ENCODE results near the gene CDK8.

The CDK8 gene

DNA sequence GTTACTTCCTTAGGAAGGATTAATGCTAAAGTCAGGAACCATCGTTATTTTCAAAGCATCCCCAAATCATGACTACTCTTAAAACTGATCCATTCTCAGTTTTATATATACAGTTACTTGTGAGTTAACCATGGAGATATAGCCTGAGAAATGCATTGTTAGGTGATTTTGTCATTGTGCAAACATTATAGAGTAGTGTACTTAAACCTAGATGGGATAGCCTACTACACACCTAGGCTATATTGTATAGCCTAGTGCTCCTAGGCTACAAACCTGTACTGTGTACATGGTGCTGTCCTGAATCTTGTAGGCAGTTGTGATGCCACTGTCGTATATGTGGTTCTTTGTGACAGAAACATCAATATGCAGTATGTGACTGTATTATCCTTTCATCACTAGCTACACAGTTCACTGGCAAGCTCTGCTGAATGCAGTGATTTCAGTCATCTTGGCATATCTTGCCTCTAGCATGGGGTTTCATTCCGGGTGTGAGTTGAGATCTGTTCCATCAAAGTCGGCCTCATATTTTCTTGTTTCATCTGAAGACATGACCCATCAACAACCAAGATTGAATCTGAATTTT, 45.3 kb downstream of the CDK8 start:
- TF ChIP-seq, protein P1, sequence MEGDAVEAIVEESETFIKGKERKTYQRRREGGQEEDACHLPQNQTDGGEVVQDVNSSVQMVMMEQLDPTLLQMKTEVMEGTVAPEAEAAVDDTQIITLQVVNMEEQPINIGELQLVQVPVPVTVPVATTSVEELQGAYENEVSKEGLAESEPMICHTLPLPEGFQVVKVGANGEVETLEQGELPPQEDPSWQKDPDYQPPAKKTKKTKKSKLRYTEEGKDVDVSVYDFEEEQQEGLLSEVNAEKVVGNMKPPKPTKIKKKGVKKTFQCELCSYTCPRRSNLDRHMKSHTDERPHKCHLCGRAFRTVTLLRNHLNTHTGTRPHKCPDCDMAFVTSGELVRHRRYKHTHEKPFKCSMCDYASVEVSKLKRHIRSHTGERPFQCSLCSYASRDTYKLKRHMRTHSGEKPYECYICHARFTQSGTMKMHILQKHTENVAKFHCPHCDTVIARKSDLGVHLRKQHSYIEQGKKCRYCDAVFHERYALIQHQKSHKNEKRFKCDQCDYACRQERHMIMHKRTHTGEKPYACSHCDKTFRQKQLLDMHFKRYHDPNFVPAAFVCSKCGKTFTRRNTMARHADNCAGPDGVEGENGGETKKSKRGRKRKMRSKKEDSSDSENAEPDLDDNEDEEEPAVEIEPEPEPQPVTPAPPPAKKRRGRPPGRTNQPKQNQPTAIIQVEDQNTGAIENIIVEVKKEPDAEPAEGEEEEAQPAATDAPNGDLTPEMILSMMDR (IDR thresholded peaks at IDR 0.05; ENCODE audit: low read depth, low read length), result no peak
- no peak overlapping the region for H3K4me3 ChIP-seq (ENCODE audit: low read depth, low read length)

DNA sequence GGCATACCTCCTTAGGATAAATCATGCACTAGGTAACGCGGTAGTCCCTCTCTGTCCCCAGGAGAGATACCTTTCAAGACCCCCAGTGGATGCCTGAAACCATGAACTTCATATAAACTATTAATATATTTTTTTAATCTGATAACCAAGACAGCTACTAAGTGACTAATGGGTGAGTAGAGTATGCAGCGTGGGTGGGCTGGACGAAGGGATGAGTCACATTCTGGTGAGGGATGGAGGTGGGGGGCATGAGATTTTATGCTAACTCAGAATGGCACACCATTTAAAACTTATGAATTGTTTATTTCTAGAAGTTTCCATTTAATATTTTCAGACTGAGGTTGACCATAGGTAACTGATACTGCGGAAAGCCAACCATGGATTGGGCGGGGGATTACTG, 46.2 kb downstream of the CDK8 start:
- TF ChIP-seq, protein P1 (IDR thresholded peaks at IDR 0.05; ENCODE audit: low read depth, low read length), result no peak
- H3K4me3 ChIP-seq (ENCODE audit: low read depth, low read length), result no peak overlapping the region

DNA sequence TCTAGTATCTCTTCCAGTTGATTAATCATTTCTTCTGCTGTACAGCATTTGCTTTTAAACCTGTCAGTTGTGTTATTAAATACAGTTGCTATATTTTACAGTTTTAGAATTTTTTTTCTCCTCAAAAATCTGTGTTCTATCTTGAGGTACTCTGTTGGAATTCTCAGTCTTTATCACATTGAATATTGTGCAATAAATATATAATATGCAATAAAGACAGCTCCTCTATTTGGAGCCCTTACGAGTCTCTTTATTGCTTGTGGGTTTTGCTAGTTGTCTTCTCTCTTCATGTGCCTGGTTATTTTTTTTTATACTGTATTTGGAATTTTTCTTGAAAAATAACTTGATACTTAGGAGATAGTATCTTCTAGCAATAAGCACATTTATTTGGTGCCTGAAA, 51.7 kb downstream of the CDK8 start:
- H3K4me3 ChIP-seq (ENCODE audit: low read depth, low read length), result no peak overlapping the region
- TF ChIP-seq, protein P1 (IDR thresholded peaks at IDR 0.05; ENCODE audit: low read depth, low read length), result no peak

DNA sequence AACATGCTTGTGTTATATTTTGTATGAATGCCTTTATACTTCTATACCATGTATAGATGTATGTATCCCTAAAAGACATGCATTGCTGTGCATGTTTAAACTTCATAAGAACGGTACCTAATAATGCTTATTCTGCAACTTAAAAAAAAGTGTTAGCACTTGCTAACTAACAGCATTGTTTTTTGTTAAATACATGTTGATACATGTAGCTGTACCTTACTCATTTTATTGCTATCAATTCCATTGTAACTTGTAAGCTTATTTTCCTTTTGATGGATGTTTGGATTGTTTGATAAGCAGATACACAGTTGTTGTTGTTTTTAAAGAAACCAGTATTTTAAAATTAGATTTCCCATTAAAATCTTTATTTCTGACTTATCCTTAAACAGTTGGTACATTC, 53.8 kb downstream of the CDK8 start:
- TF ChIP-seq, protein P1 (IDR thresholded peaks at IDR 0.05; ENCODE audit: low read depth, low read length), result no peak
- no peak overlapping the region for H3K4me3 ChIP-seq (ENCODE audit: low read depth, low read length)

DNA sequence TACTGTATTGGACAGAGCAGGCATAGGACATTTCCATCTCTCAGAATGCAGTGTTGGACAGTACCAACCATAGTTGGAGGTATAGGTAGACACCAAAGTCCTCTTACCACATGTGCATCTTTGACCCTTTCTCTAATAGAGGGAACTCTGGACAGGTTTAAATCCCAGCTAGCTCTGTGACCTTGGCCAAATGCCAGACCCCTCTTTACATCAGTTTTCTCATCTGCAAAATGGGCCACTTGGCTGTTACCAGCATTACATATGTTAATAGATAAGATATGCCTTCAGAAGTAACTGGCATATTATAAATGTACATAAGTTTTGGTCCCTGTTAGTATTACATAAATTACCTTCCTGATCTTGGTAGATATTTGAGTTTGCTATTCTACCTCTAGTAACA, 54.3 kb downstream of the CDK8 start:
- H3K4me3 ChIP-seq (ENCODE audit: low read depth, low read length), result no peak overlapping the region

DNA sequence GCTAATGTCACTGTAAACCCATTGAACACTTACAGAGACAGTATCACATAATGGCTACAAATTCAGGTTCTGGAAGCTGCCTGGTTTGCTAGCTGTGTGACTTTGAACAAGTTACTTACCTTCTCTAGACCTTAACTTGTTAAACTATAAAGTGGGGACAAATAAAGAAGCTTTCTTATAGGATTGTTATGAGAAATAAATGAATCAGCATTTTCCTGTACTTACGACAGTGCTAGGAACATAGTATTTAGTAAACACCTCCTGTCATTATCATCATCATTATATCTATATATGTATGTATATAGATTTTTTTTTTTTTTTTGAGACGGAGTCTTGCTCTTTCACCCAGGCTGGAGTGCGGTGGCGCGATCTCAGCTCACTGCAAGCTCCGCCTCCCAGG, 54.9 kb downstream of the CDK8 start:
- TF ChIP-seq, protein P1 (IDR thresholded peaks at IDR 0.05; ENCODE audit: low read depth, low read length), result no peak
- no peak overlapping the region for H3K4me3 ChIP-seq (ENCODE audit: low read depth, low read length)

More for the DNA sequence above, 54.3 kb downstream of the CDK8 start:
- TF ChIP-seq, protein P1 (IDR thresholded peaks at IDR 0.05; ENCODE audit: low read depth, low read length), result no peak

DNA sequence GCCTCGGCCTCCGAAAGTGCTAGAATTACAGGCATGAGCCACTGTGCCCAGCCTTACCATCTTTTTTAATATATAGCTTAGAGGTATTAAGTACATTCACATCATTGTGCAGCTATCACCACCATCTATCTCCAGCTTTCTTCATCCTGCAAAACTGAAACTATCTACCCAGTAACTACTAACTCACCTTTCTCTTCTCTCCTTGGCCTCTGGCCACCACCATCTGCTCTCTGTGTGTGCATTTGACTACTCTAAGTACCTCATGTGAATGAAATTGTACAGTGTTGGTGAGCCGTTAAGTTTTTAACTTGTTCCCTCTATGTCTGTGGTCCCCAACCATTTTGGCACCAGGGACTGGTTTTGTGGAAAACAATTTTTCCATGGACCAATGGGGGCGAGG, 56.1 kb downstream of the CDK8 start:
- TF ChIP-seq, protein P1 (IDR thresholded peaks at IDR 0.05; ENCODE audit: low read depth, low read length), result no peak
- no peak overlapping the region for H3K4me3 ChIP-seq (ENCODE audit: low read depth, low read length)

All from WI38 (cell line).